Heart right ventricle (tissue), 16 donors: ENCODE results near the gene PNMA6F. TPM values are rescaled to one million over a fixed set of nuclear protein-coding genes. Genes with fewer than 3 reads are reported as not detected.

Experiments used
- ATAC-seq, 8 donors: fragments of 200-7000 bp; cut with Tn5 transposase; one replicate each; pipeline ENCODE4 v1.9.1; 2020; ENCODE audit warnings: mild to moderate bottlenecking in 8 of 8, moderate library complexity in 8 of 8, moderate number of reproducible peaks in 1 of 8
- DNase-seq, 2 donors: peaks; one replicate each; pipeline ENCODE4 v3.0.0-alpha.2; 2020
- H3K27ac ChIP-seq, 10 donors: fragments of 200-600 bp; sonication (generic) in 2 of 10; one replicate each; pipeline versions ENCODE4 v1.5.0 to v1.8.0; 2020 to 2022; ENCODE audit warnings: mild to moderate bottlenecking in 3 of 10
- H3K27me3 ChIP-seq, 7 donors: fragments of 200-600 bp; one replicate each; pipeline ENCODE4 v1.8.0; 2021 to 2022; ENCODE audit warnings: mild to moderate bottlenecking in 2 of 7
- H3K36me3 ChIP-seq, 9 donors: fragments of 200-600 bp; sonication (generic) in 1 of 9; one replicate each; pipeline versions ENCODE4 v1.5.0 to v1.8.0; 2020 to 2022; ENCODE audit warnings: mild to moderate bottlenecking in 2 of 9
- H3K4me1 ChIP-seq, 9 donors: fragments of 200-600 bp; sonication (generic) in 1 of 9; one replicate each; pipeline versions ENCODE4 v1.5.0 to v1.8.0; 2020 to 2022; ENCODE audit warnings: mild to moderate bottlenecking in 4 of 9
- H3K4me3 ChIP-seq, 10 donors: fragments of 200-600 bp; sonication (generic) in 2 of 10; one replicate each; pipeline versions ENCODE4 v1.5.0 to v1.8.0; 2020 to 2022; ENCODE audit warnings: mild to moderate bottlenecking in 7 of 10, moderate library complexity in 2 of 10
- H3K9me3 ChIP-seq, 11 donors: fragments of 200-600 bp in 10 of 11; sonication (generic) in 2 of 11; one replicate each; pipeline versions ENCODE4 v1.5.0 to v1.8.0; 2013 to 2022; ENCODE audit warnings: mild to moderate bottlenecking in 2 of 11, control low read depth in 1 of 11, moderate library complexity in 1 of 11
- CTCF ChIP-seq, 9 donors: fragments of 200-600 bp; sonication (generic) in 2 of 9; IDR thresholded peaks; one replicate each; pipeline versions ENCODE4 v1.5.0 to v1.8.0; 2021 to 2022; ENCODE audit warnings: antibody characterized with exemption in 9 of 9, mild to moderate bottlenecking in 5 of 9, moderate library complexity in 1 of 9
- WGBS, 2 donors: extraction: QIAGEN DNeasy Blood & Tissue Kit; methylation state at CpG; one replicate each; pipeline ENCODE4 v1.1.7; 2013; ENCODE audit warnings: inconsistent platforms in 1 of 2; 5-methylcytosine and 5-hydroxymethylcytosine counted together
- intact Hi-C, 10 donors: fragments of 100-400 bp; cut with DNase I; formaldehyde crosslinking; loops; one replicate each; pipeline versions ENCODE4 v1.11.1 to v1.14.2; 2022
- polyA plus RNA-seq, 2 donors: library from polyadenylated mRNA; stranded (reverse); fragments of 200-250 nt; gene quantifications; one replicate each; pipeline ENCODE4 v1.2.3, GENCODE V29; 2013
- total RNA-seq, 10 donors: library from RNA; stranded (reverse); fragmentation: NEBNext Ultra II Directional in 3 of 10; extraction: Animal tissue kit (Norgen Biotek cat#: 25700) in 3 of 10; gene quantifications; one replicate each; pipeline versions ENCODE4 v1.2.1 to v1.2.4, GENCODE V29; 2021 to 2023
- donor health status: Arrhythmogenic right ventricular cardiomyopathy.
- donor health status: ischemic (EF 13 %, LVEDD 7.1; RV severe dilation, severe dysfunction).
- donor health status: healthy with polysubstance abuse.
- donor health status: DM: no; HTN: yes; CAD: no.
- donor health status: DM: no; HTN: no; CAD: no.
- donor health status: ischemic (EF 25% LVEDD 6.9; RV normal size, moderate dysfunction).
- donor health status: ischemic (EF 25% LVEDD 5.7; RV mildly dilated, moderate dysfunction).
- donor health status: healthy.
- donor health status: DM: yes; HTN: yes; CAD: no.
- donor health status: Ischemic cardiomyopathy.
- donor health status: ischemic (EF 35%, LVEDD 5.7; RV mildly dilated, moderate dysfunction).
- donor health status: nonischemic (EF 11% LVEDD 7.7; RV severe dilation, severe dysfunction).
- donor health status: DM: yes; HTN: yes; CAD: no.
- donor health status: PGD.
- donor health status: ischemic (EF 29% LVEDD 5.4; RV normal size, mild dysfunction).
- donor health status: nonischemic (EF 23%, LVEDD 6.1; RV moderate dilation, normal function).

Gene PNMA6F
- total and polyA plus RNA-seq, 12 donors = not detected

- H3K9me3 ChIP-seq = peaks cover 0 to 24% (median 0%) of the 10 kb centered on the region in 11 donors
- H3K27me3 ChIP-seq = no peaks in the 10 kb centered on the region
- no peaks in the 10 kb centered on the region for H3K4me1 ChIP-seq
- ATAC-seq (no peak), DNase-seq (no peak)
- peaks cover 0 to 19% (median 0%) of the 10 kb centered on the region in 9 donors for H3K36me3 ChIP-seq
- no peak for TF ChIP-seq CTCF (IDR thresholded peaks at IDR 0.05)
- WGBS, 2 donors = 63 to 70% methylated on average over 12 of the region's 12 CpGs
- H3K27ac ChIP-seq = no peak overlapping the region
- H3K4me3 ChIP-seq = no peak overlapping the region
- intact Hi-C loops = no loop called here
Observed at GRCh38 chrX:153353416-153353815, 31.8 kb upstream of the PNMA6F start.

- ATAC-seq (no peak), DNase-seq (no peak)
- peaks cover 0 to 18% (median 0%) of the 10 kb centered on the region in 11 donors for H3K9me3 ChIP-seq
- no peaks in the 10 kb centered on the region for H3K4me1 ChIP-seq
- no peak for TF ChIP-seq CTCF (IDR thresholded peaks at IDR 0.05)
- H3K4me3 ChIP-seq = no peak overlapping the region
- 85 to 88% methylated on average over 3 of the region's 3 CpGs for WGBS, 2 donors
- peaks cover 0 to 24% (median 0%) of the 10 kb centered on the region in 9 donors for H3K36me3 ChIP-seq
- H3K27ac ChIP-seq = no peak overlapping the region
- no peaks in the 10 kb centered on the region for H3K27me3 ChIP-seq
- intact Hi-C loops = no loop called here
Observed at GRCh38 chrX:153352858-153353257, 31.3 kb upstream of the PNMA6F start.

GRCh38 chrX:153351981-153352380 lies 30.4 kb upstream of the PNMA6F start:
- intact Hi-C loops = no loop called here

GRCh38 chrX:153349952-153350351 lies 28.4 kb upstream of the PNMA6F start:
- peaks cover 0 to 4% (median 0%) of the 10 kb centered on the region in 7 donors for H3K27me3 ChIP-seq
- ATAC-seq (no peak), DNase-seq (no peak)
- no peak for TF ChIP-seq CTCF (IDR thresholded peaks at IDR 0.05)
- H3K9me3 ChIP-seq = peaks cover 0 to 3% (median 0%) of the 10 kb centered on the region in 11 donors
- H3K4me1 ChIP-seq = no peaks in the 10 kb centered on the region
- 89 to 95% methylated on average over 5 of the region's 5 CpGs for WGBS, 2 donors
- peaks cover 0 to 49% (median 0%) of the 10 kb centered on the region in 9 donors for H3K36me3 ChIP-seq
- H3K4me3 ChIP-seq = no peak overlapping the region
- intact Hi-C loops = no loop called here
- no peak overlapping the region for H3K27ac ChIP-seq

More at GRCh38 chrX:153351981-153352380, 30.4 kb upstream of the PNMA6F start:
- H3K27ac ChIP-seq = no peak overlapping the region
- H3K36me3 ChIP-seq = peaks cover 0 to 33% (median 0%) of the 10 kb centered on the region in 9 donors
- TF ChIP-seq CTCF (IDR thresholded peaks at IDR 0.05) = no peak
- ATAC-seq (no peak), DNase-seq (no peak)
- no peak overlapping the region for H3K4me3 ChIP-seq
- WGBS, 2 donors = 95 to 99% methylated on average over 8 of the region's 8 CpGs
- H3K4me1 ChIP-seq = no peaks in the 10 kb centered on the region
- peaks cover 0 to 15% (median 0%) of the 10 kb centered on the region in 11 donors for H3K9me3 ChIP-seq
- H3K27me3 ChIP-seq = no peaks in the 10 kb centered on the region
